ENCODE results near the gene E2F2. TPM values are rescaled to one million over a fixed set of nuclear protein-coding genes. Genes with fewer than 3 reads are reported as not detected.

Gene E2F2
- total RNA-seq, 1 experiment from 2014 or later, result 5.1 TPM

- Histone ChIP-seq H3K79me2 (ENCODE audit: insufficient read depth, low read length) (no peaks in the 10 kb centered on the region), H3K27me3 (ENCODE audit: insufficient read depth, low read length) (no peaks in the 10 kb centered on the region), H3T11ph (ENCODE audit: low read length) (no peak overlapping the region), H3K27ac (ENCODE audit: insufficient read length, low read depth, low read length) (no peak overlapping the region), H2AK5ac (ENCODE audit: insufficient read length, low read length) (no peak overlapping the region), H3K9me3 (ENCODE audit: control insufficient read depth, low read depth, low read length) (no peaks in the 10 kb centered on the region), H4K5ac (ENCODE audit: insufficient read length, low read depth, low read length) (no peak overlapping the region), H3K23ac (ENCODE audit: insufficient read length, low read depth, low read length) (no peak overlapping the region), H2BK120ac (ENCODE audit: low read depth, low read length, poor library complexity, severe bottlenecking) (no peak overlapping the region), H3K14ac (ENCODE audit: insufficient read depth, low read length) (no peak overlapping the region), H4K20me1 (ENCODE audit: control insufficient read depth, insufficient read depth, insufficient read length) (no peaks in the 10 kb centered on the region), H2BK12ac (ENCODE audit: insufficient read length, low read depth, low read length) (no peak overlapping the region), H3K4me1 (ENCODE audit: insufficient read depth, low read length) (no peaks in the 10 kb centered on the region), H2BK15ac (ENCODE audit: low read depth, low read length) (no peak overlapping the region), H3K23me2 (ENCODE audit: insufficient read length, low read depth, low read length, poor library complexity, severe bottlenecking) (no peaks in the 10 kb centered on the region), H3K9ac (ENCODE audit: extremely low read depth, insufficient read length, low read length) (no peak overlapping the region), H4K91ac (ENCODE audit: insufficient read length, low read depth, low read length) (no peak overlapping the region), H3K4ac (ENCODE audit: low read depth, low read length) (no peak overlapping the region), H2BK5ac (ENCODE audit: insufficient read length, low read length) (no peak overlapping the region), H3K56ac (ENCODE audit: insufficient read length, low read depth, low read length) (no peak overlapping the region), H2AFZ (ENCODE audit: low read length) (no peak overlapping the region), H3K79me1 (ENCODE audit: insufficient read depth, low read depth, low read length, poor library complexity, severe bottlenecking) (no peaks in the 10 kb centered on the region), H3K18ac (ENCODE audit: insufficient read length, low read depth, low read length) (no peak overlapping the region), H2BK20ac (ENCODE audit: low read depth, low read length, poor library complexity, severe bottlenecking) (no peak overlapping the region), H4K8ac (replicated peaks; ENCODE audit: insufficient read length, low read depth, low read length) (no peak overlapping the region), H3K4me2 (ENCODE audit: insufficient read depth, insufficient read length, low read length) (no peak overlapping the region)
- Mint-ChIP-seq H3K27ac (no peak overlapping the region), H3K27me3 (ENCODE audit: low read depth) (peaks cover 21% of the 10 kb centered on the region), H3K4me1 (peaks cover 4 to 5% of the 10 kb centered on the region in 2 experiments; a peak in 3 of 4 replicates), H3K4me3 (no peak overlapping the region), H3K9me3 (no peaks in the 10 kb centered on the region), H3K36me3 (ENCODE audit: insufficient read depth in 1 of 3, low read depth in 3 of 3) (no peaks in the 10 kb centered on the region)
- no CpG with 5 or more reads among the region's 6 CpGs for WGBS (ENCODE audit: extremely low coverage, insufficient read length, low lambda C conversion rate)
- TF ChIP-seq, protein P1, sequence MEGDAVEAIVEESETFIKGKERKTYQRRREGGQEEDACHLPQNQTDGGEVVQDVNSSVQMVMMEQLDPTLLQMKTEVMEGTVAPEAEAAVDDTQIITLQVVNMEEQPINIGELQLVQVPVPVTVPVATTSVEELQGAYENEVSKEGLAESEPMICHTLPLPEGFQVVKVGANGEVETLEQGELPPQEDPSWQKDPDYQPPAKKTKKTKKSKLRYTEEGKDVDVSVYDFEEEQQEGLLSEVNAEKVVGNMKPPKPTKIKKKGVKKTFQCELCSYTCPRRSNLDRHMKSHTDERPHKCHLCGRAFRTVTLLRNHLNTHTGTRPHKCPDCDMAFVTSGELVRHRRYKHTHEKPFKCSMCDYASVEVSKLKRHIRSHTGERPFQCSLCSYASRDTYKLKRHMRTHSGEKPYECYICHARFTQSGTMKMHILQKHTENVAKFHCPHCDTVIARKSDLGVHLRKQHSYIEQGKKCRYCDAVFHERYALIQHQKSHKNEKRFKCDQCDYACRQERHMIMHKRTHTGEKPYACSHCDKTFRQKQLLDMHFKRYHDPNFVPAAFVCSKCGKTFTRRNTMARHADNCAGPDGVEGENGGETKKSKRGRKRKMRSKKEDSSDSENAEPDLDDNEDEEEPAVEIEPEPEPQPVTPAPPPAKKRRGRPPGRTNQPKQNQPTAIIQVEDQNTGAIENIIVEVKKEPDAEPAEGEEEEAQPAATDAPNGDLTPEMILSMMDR (conservative IDR thresholded peaks at IDR 0.05), result no peak
- DNase-seq, result no peak
Observed at GRCh38 chr1:23502951-23503350, 28.1 kb downstream of the E2F2 start.
